HL-60 (cell line): ENCODE data around the gene PCSK5.
"Not testable (repeated sequence)": the region's sequence is repeated elsewhere in the genome, so short reads cannot be mapped to it uniquely, and the experiment has no call there.

ENCODE experiments used
- DNase-seq, 2 experiments: peaks; one replicate each; pipeline ENCODE4 v3.0.0-alpha.2; 2010 to 2020; ENCODE audit warnings: low read depth in 1 of 2, low spot score in 1 of 2
- H3K27ac ChIP-seq: fragments of 250-450 bp; sonication (Bioruptor Pico); replicated peaks from 2 replicates; pipeline ENCODE4 v1.5.1; 2020; ENCODE audit warnings: mild to moderate bottlenecking, moderate library complexity
- H3K27me3 ChIP-seq: fragments of 250-450 bp; sonication (Bioruptor Pico); 2 replicates; pipeline ENCODE4 v1.5.1; 2021; ENCODE audit warnings: mild to moderate bottlenecking, moderate library complexity; ENCODE audit not compliant: insufficient read depth, poor library complexity, severe bottlenecking
- H3K4me3 ChIP-seq: replicated peaks from 2 replicates; pipeline ENCODE4 v1.5.1; 2011; ENCODE audit warnings: mild to moderate bottlenecking, control low read depth, low read length; ENCODE audit not compliant: insufficient read depth
- GABPA ChIP-seq: IDR thresholded peaks from 2 replicates; pipeline ENCODE4 v1.6.1; 2012; ENCODE audit warnings: low read depth
- POLR2AphosphoS5 ChIP-seq: IDR thresholded peaks from 2 replicates; pipeline ENCODE4 v1.6.1; 2012; ENCODE audit warnings: low read depth
- SPI1 ChIP-seq: IDR thresholded peaks from 2 replicates; pipeline ENCODE4 v1.6.1; 2012; ENCODE audit warnings: low read depth, mild to moderate bottlenecking, borderline replicate concordance
- TF ChIP-seq, protein P1 (sequence below): IDR thresholded peaks from one replicate; pipeline ENCODE4 v1.5.1; 2011; ENCODE audit warnings: low read length, control low read depth, inconsistent platforms; ENCODE audit not compliant: insufficient read depth
- TF ChIP-seq, protein P2 (sequence below): IDR thresholded peaks from 2 replicates; pipeline ENCODE4 v1.6.1; 2012; ENCODE audit warnings: low read depth; ENCODE audit not compliant: insufficient replicate concordance

Gene PCSK5

DNA sequence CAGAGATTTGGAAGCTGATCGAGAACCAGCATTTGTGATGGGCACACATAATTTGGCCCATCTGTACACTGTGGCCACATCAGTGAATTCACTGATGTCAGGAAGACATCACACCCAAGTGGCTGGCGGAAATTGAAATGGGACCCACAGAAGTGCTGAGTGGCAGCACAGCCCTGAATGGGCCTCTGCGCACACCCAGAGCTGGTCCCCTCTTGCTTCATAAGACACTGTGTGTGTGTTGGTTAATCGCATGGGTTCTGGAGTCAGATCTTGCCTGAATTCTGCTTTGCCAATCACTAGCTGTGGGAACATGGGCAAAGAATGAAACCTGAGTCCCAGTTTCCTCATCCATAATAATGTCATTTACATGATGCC is 72.2 kb downstream of the PCSK5 start:
- TF ChIP-seq GABPA (no peak), POLR2AphosphoS5 (no peak), SPI1 (no peak)
- TF ChIP-seq, protein P1, sequence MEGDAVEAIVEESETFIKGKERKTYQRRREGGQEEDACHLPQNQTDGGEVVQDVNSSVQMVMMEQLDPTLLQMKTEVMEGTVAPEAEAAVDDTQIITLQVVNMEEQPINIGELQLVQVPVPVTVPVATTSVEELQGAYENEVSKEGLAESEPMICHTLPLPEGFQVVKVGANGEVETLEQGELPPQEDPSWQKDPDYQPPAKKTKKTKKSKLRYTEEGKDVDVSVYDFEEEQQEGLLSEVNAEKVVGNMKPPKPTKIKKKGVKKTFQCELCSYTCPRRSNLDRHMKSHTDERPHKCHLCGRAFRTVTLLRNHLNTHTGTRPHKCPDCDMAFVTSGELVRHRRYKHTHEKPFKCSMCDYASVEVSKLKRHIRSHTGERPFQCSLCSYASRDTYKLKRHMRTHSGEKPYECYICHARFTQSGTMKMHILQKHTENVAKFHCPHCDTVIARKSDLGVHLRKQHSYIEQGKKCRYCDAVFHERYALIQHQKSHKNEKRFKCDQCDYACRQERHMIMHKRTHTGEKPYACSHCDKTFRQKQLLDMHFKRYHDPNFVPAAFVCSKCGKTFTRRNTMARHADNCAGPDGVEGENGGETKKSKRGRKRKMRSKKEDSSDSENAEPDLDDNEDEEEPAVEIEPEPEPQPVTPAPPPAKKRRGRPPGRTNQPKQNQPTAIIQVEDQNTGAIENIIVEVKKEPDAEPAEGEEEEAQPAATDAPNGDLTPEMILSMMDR, result no peak
- TF ChIP-seq, protein P2, sequence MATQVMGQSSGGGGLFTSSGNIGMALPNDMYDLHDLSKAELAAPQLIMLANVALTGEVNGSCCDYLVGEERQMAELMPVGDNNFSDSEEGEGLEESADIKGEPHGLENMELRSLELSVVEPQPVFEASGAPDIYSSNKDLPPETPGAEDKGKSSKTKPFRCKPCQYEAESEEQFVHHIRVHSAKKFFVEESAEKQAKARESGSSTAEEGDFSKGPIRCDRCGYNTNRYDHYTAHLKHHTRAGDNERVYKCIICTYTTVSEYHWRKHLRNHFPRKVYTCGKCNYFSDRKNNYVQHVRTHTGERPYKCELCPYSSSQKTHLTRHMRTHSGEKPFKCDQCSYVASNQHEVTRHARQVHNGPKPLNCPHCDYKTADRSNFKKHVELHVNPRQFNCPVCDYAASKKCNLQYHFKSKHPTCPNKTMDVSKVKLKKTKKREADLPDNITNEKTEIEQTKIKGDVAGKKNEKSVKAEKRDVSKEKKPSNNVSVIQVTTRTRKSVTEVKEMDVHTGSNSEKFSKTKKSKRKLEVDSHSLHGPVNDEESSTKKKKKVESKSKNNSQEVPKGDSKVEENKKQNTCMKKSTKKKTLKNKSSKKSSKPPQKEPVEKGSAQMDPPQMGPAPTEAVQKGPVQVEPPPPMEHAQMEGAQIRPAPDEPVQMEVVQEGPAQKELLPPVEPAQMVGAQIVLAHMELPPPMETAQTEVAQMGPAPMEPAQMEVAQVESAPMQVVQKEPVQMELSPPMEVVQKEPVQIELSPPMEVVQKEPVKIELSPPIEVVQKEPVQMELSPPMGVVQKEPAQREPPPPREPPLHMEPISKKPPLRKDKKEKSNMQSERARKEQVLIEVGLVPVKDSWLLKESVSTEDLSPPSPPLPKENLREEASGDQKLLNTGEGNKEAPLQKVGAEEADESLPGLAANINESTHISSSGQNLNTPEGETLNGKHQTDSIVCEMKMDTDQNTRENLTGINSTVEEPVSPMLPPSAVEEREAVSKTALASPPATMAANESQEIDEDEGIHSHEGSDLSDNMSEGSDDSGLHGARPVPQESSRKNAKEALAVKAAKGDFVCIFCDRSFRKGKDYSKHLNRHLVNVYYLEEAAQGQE, result no peak
- Histone ChIP-seq H3K27ac (no peak overlapping the region), H3K27me3 (no peaks in the 10 kb centered on the region), H3K4me3 (no peak overlapping the region)
- no peak for DNase-seq

DNA sequence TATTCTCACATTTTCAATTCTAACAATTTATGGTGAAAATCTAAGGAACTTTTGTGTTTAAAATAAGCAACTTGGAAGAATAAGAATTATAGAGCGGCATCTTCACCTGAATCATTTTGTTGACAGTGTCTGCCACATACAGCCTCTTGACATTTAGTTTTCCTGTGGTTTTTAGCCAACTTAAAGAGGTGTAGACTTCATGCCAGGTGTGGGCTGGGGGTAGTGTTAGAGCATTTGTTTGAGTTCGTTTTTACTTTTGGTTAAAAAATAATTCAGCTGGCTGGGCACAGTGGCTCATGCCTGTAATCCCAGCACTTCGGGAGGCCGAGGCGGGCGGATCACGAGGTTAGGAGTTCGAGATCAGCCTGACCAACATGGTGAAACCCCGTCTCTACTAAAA is 72.8 kb downstream of the PCSK5 start:
- not testable (repeated sequence) for H3K27me3 ChIP-seq, H3K27ac ChIP-seq, H3K4me3 ChIP-seq, DNase-seq

DNA sequence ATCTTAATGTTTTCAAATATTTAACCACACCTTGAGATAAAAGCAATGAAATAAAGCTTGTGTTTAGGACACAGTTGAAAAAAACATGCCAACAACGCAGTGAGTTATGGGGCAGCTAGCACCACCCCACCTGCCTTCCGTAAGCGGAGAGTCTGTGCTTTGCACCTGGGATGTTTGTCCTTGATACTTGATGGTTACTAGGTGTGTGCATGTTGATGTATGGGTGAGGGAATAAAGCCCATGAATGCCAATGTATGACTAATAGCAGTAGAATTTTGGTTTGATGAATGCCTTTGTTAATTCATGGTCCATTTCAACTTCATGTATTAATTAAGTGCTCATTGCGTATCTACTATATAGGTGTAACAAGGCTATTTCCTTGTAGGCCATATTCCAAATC is 74.0 kb downstream of the PCSK5 start:
- TF ChIP-seq GABPA, result no peak
- TF ChIP-seq, protein P2, result no peak
- no peak for TF ChIP-seq POLR2AphosphoS5
- TF ChIP-seq, protein P1, result no peak
- TF ChIP-seq SPI1, result no peak
- H3K4me3 ChIP-seq, result no peak overlapping the region
- no peak overlapping the region for H3K27ac ChIP-seq
- no peak for DNase-seq
- H3K27me3 ChIP-seq, result no peaks in the 10 kb centered on the region

DNA sequence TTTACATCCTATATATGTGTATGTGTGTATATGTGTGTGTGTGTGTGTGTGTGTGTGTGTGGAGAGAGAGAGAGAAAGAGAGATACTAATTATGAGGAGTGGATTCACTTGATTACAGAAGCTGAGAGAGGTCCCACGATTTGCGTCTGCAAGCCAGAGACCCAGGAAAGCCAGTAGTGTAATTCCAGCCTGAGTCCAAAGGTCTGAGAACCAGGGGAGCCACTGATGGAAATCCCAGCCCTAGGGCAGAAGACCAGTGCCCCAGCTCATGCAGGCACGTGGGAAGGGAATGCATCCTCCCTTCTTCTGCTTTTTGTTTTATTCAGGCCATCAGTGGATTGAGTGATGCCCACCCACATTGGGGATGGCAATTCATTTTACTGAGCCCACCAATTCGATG is 74.8 kb downstream of the PCSK5 start:
- H3K27ac ChIP-seq, result no peak overlapping the region
- TF ChIP-seq, protein P1, result no peak
- TF ChIP-seq GABPA (no peak), POLR2AphosphoS5 (no peak), SPI1 (no peak)
- TF ChIP-seq, protein P2, result no peak

More for the DNA sequence above, 74.8 kb downstream of the PCSK5 start:
- DNase-seq, result no peak
- Histone ChIP-seq H3K27me3 (no peaks in the 10 kb centered on the region), H3K4me3 (no peak overlapping the region)
